Measurements from ENCODE around the gene STK35.
"Not testable (repeated sequence)": the region's sequence is repeated elsewhere in the genome, so short reads cannot be mapped to it uniquely, and the experiment has no call there.

The STK35 gene

DNA sequence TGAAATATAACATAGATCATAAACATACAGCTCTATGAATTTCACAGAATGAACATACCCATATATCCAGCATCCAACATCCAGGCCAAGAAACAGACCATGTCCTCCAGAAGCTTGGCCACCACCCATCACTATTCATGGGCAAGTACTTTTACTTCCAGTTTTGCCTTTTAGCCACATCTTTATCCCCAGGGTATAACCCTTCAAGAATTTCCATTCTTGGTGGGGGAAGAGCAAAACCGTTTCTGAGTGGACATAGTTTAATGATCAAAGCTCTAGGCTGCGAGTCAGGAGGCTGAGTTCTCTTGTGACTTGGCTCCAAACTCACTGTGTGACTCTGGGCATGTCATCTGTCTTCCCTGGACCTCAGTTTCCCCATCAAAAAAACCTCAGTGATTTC is 78.3 kb downstream of the STK35 start:
- DNase-seq (ENCODE audit: low read depth in 1 of 2, low spot score in 1 of 2), result no peak

DNA sequence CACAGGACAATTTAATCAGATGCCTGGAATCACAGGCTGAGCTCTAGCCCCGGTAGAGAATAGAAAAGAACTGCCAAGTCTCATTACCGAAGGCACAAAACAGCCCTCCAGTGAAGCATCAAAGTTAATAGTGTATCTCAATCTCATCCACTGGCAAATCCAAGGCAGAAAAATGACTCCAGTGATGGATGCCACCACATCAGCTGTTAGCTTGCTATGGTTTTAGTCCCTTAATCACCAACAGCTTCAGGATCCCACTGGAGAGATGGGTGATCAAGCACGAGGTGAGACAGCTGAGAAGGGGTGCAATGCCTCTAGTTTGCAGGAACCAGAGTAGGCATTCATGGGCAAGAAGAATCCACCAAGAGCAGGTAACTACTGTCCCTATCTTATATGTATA is 81.8 kb downstream of the STK35 start:
- no peak for DNase-seq (ENCODE audit: low read depth in 1 of 2, low spot score in 1 of 2)

DNA sequence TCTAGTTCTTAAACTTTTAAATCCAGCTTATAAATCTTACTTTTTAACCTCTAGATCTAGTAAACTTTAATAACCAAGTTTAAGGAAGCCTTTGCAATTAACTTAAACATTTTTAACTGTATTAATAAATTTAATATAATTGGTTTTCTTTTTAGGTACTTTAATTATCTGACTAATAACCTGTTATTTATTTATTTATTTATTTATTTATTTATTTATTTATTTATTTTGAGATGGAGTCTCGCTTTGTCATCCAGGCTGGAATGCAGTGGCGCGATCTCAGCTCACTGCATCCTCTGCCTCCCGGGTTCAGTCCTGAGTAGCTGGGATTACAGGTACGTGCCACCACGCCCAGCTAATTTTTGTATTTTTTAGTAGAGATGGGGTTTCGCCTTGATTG is 83.3 kb downstream of the STK35 start:
- DNase-seq (ENCODE audit: low read depth in 1 of 2, low spot score in 1 of 2), result not testable (repeated sequence)

DNA sequence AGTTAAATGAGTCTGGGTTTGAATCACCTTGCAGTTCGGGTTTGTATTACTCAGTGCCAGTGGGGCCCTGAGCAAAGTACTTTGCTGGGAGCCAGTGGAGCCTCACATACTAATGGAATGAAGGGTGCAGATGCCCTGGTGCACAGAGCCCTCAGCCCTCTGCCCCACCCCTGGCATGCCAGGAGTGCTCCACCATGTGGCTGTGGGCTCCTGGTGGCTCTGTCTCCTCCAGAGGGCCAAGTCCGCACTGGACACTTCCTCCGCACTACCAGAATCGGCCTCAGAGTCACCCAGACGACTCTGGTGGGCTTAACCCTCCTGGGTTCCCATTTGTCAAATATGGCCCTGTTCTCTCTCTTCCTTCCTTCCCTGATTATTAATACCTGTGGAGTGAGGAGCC is 94.0 kb downstream of the STK35 start:
- no peak for DNase-seq (ENCODE audit: low read depth in 1 of 2, low spot score in 1 of 2)

DNA sequence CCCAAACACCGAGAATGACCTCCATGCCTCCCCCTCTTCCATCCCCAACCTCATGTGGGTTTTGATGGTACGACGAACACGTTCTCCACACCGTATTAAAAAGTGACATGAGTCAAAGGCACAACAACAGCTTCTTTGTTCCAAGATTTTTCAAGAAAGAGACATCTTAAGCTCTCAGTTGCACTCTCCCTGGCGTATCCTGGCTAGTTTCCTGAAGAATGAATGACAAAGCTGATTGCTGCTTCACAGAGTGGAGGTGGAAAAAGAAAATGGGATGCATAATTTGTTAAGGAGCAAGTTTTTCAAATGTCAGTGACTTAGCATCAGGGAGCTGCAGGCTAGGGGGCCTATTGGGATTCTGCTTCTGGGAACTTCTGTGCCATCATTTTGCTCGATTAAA is 95.5 kb downstream of the STK35 start:
- DNase-seq (ENCODE audit: low read depth in 1 of 2, low spot score in 1 of 2), result no peak

Data from stimulated activated CD4-positive, alpha-beta T cell treated with anti-CD3 and anti-CD28 coated beads, Interleukin-15, amount 100 ng/mL, for 1 hour (primary cell).